Measurements from ENCODE around the gene NSUN3.
"Not testable (repeated sequence)": the region's sequence is repeated elsewhere in the genome, so short reads cannot be mapped to it uniquely, and the experiment has no call there.

The NSUN3 gene

DNA sequence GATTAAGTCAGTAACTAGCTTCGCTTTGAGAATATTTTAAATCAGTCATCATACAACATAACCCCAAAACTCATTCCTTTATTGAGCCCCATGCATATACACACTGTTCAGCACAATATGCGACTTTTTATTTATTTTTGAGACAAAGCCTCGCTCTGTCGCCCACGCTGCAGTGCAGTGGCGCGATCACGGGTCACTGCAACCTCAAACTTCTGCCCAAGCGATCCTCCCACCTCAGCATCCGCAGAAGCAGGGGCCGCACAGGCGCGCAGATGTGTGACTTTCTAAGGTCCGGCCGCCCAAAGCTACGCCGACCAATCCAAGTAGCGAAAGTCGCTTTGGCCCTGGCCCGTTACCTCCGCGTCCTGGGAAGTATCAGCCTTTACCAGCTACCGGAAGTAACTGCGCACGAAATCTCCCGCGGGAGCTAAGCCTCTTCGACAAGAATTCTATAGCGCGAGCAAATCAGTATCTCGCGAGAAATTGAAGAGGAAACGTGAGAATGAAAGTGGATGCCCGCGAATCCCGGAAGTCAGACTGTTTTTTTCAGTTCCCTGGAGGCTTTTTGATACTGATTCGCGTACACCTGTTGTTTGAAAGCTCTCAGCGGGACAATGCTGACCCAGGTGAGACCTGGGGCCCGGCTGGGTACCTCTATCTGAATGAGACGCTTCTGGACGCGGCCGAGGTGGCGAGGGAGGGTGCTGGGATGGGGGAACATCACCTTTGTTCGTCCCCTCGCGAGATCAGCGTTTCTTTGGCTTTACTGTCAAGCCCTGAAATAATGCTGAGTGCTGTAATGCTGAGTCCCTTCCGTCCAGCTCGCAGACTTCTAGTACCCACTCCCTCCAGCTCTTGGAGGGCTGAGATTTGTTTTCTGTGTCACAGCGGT lies at the start of gene NSUN3, which contains the start of gene DHFR2:
NSUN3 (plus strand) TSS at position 549 of the 892 bp plus-strand sequence; CDS start at position 615, 66 bp downstream.
DHFR2 (minus strand) TSS at position 404 of the 892 bp plus-strand sequence. CDS start 1,405 bp downstream, outside the sequence.
- peak; percentile 72 for DNase-seq (ENCODE audit: low read depth, low spot score)

DNA sequence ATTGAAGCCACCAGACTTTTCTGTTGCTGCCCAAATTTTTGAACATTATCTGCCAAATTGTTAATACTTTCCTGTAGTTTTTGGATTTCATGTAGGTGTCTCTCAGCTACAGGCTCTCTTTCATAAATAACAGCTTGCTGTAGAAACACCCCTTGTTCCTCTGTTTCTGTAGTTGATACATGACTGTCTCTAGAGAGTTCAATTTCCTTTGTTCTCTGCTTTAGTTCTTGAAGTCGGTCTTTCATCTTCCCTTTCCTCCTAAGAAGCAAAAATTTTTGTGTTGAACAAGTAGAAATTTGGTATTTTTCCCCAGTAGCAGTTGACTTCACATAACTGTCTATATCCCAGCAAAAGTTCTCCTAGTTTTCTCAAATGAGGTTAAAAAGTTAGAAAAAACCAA lies 47.8 kb upstream of the NSUN3 start:
- no peak for DNase-seq (ENCODE audit: low read depth, low spot score)

DNA sequence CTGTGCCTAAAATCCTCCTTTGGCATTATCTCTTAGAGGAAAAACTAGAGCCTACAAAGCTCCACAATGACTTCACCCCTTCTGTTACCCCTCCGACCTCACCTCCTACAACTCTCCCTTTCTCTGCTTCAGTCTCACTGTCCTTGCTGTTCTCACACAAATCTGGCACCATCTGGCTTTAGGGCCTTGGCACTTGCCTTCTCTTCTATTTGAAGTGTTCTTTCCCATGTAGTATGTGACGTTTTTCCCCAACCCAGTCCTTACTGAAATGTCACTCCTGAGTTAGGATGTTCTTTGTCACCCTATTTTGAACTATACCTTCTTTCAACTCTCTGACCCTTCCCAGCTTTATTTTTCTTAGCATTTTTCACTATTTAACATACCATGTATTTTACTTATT lies 43.2 kb upstream of the NSUN3 start:
- no peak for DNase-seq (ENCODE audit: low read depth, low spot score)

- DNase-seq (ENCODE audit: low read depth, low spot score): no peak
Measured at GRCh38 chr3:94020293-94020692, 42.6 kb upstream of the NSUN3 start.

DNA sequence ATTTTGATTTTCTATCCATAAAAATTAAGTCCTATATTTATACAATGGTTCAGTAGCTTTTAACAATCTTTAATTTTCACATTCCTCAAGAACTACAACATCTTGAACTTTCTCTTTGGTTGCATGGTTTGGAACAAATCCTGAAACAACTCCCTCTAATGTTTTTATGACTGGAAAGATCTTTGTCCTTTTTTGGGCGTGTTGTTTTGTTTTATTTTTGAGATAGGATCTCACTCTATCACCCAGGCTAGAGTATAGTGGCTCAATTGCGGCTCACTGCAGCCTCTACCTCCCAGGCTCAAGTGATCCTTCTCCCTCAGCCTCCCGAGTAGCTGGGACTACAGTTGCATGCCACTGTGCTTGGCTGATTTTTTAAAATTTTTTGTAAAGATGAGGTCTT lies 38.5 kb upstream of the NSUN3 start:
- DNase-seq (ENCODE audit: low read depth, low spot score): no peak

DNA sequence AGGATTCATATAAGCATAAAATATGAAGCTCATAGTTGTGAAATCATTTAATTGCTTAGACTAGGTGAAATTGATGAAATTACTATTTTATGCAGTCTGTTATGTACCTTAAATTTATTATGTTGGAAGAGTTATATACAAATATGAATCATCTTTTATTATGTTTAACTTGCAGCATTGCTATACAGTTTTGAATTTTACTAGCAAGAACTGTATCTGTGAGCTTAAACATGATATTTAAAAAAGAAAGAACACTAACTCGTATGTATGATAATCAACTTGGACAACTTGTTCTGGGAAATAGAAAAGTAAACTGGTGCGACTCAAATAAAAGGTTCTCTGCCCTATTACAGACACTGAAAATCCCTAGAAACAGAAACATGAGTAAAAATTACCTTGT lies 36.2 kb upstream of the NSUN3 start:
- no peak for DNase-seq (ENCODE audit: low read depth, low spot score)

DNA sequence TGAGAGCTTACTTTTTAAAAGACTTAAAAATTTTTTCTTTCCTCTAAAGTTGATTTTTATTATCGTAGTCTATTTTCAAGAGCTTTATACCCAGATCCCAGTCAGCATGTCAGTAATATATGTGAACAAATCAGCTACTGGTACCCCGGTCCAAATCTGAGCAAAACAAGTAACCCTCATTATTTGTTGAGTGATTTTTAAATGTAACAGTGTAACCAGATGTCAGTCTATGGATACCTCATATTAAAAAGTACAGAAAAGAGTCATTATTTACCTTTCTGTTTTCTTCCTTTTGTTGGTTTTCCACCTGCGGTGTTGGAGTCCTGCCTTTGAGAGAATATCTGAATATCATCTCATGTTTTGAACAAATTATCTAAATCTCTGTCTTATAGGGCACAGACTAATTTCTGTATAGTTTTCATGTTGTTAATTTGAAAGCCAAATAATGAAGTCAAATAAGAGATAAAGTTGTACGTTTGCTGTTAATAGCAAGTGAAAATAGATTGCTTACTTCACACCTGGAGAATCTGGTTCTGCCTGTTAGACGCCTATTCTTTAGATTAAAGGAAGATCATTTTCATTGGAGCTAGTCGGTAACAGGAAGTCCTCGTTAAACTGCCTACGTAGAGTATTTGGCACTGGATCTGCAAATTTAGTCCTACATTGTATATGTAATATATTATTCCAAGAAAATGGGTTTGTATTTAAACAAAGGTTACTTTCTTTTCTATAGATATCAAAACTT lies 34.6 kb upstream of the NSUN3 start, which contains the start of gene STX19:
STX19 (minus strand) TSS at position 505 of the 745 bp plus-strand sequence. CDS start 13,328 bp downstream, outside the sequence.
- no peak for DNase-seq (ENCODE audit: low read depth, low spot score)

GRCh38 chr3:94036909-94037507 lies 25.9 kb upstream of the NSUN3 start:
- no peak for DNase-seq (ENCODE audit: low read depth, low spot score)

DNA sequence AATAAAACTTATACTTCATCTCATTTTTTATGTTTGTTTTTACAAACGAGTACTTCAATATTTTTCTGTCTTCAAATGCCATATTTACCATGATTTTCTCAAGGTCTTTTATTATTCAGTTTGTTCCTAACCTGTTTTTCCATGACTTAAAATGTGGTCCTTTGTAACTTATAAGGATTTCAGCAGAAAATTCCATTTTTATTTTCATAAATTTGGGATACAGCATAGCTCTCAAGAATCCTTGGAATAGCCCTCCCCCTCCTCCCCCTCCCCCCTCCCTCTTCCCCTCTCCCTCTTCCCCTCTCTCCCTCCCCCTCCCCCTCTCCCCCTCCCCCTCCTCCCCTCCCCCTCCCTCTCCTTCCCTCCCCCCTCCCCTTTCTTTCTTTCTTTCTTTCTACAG lies 19.6 kb upstream of the NSUN3 start:
- DNase-seq (ENCODE audit: low read depth, low spot score): no peak

GRCh38 chr3:94044100-94044936 lies 18.5 kb upstream of the NSUN3 start:
- DNase-seq (ENCODE audit: low read depth, low spot score): not testable (repeated sequence)

- DNase-seq (ENCODE audit: low read depth, low spot score): no peak
Measured at GRCh38 chr3:94046533-94046932, 16.3 kb upstream of the NSUN3 start.

GRCh38 chr3:94049267-94049666 lies 13.6 kb upstream of the NSUN3 start:
- no peak for DNase-seq (ENCODE audit: low read depth, low spot score)

DNA sequence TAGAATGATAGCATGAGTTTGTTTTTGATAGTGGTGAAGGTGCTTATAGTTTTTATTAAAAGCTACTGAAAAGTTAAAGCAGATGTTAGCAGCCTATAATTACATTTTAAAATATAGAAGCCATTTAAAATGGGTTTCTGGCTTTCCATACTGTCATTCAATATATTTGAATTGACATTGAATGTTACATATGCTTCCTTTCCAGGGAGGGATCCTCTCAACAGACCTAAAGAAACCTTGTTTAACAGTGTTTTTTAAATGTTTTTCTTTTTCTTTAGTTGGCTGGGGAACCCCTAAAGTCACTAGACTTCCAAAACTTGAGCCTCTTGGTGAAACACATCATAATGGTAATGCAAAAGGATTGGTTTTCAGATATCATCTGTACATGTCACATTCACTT lies 12.3 kb upstream of the NSUN3 start:
- no peak for DNase-seq (ENCODE audit: low read depth, low spot score)

GRCh38 chr3:94061297-94061696 lies 1.6 kb upstream of the NSUN3 start:
- no peak for DNase-seq (ENCODE audit: low read depth, low spot score)

- no peak for DNase-seq (ENCODE audit: low read depth, low spot score)
Measured at GRCh38 chr3:94063496-94064119, 747 bp downstream of the NSUN3 start.

GRCh38 chr3:94064243-94064860 lies 1.5 kb downstream of the NSUN3 start:
- DNase-seq (ENCODE audit: low read depth, low spot score): no peak

DNA sequence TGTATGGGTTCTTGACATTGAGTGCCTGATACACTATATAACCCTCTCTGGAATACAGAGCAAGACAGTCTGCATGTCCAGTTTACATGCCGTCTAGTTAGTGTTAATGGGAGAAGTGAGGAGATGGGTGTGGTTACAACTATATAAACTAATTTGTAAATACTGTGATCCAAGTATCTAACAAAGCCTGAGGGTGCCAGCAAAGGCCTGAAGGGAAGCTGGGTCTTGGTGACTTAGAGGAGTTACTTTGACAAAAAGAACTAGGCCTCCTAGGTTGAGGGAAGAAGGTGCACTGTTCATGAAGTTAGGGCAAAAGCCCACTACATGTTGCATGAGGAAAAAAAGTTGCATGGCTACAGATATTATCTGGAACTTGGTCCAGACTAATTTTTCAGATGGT lies 2.3 kb downstream of the NSUN3 start:
- DNase-seq (ENCODE audit: low read depth, low spot score): no peak

- DNase-seq (ENCODE audit: low read depth, low spot score): no peak
Measured at GRCh38 chr3:94065819-94066480, 3.1 kb downstream of the NSUN3 start.
